Measurements from ENCODE around the gene UACA.

Gene UACA

DNA sequence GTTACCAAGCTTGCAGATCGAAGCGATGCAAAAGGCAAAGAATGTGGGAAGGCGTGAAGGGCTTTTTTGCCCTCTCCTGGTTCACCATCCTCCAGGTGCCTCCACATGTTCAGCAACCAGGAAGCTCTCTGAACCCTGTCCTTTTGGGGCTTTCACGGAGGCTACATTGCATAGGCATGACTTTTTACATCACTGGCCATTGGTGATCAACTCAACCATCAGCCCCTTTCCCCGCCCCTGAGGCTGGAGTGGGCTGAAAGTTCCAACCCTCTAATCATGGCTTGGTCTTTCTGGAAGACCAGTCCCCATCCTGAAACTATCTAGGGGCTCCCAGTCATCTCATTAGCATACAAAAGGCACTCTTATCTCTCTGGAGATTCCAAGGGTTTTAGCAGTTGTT lies 52.6 kb downstream of the UACA start:
- in situ Hi-C loops (cut with MboI; ENCODE audit: low sequenced_read_pairs) = no loop called here

DNA sequence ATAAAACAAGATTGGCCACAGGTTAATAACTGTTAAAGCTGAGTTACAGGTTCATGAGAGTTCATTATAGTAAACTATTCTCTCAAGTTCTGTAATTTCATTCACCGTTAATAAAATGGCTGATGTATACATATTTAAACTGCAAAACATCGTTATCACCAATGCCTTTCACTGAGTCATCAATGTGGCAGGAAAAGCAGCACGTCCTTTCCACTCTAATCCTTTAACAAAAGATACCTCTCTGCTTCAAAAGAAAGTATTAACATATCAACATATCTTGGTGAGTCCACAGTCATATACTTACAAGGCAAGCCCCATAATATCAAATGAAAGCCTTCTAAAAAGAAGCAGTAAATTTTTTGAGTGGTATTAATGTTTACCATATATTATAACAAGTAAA lies 54.5 kb downstream of the UACA start:
- in situ Hi-C loops (cut with MboI; ENCODE audit: low sequenced_read_pairs) = no loop called here

GRCh38 chr15:70707686-70708300 lies 55.6 kb downstream of the UACA start:
- in situ Hi-C loops (cut with MboI; ENCODE audit: low sequenced_read_pairs) = no loop called here

GRCh38 chr15:70704731-70705130 lies 58.6 kb downstream of the UACA start:
- in situ Hi-C loops (cut with MboI; ENCODE audit: low sequenced_read_pairs) = no loop called here

- in situ Hi-C loops (cut with MboI; ENCODE audit: low sequenced_read_pairs) = no loop called here
Observed at GRCh38 chr15:70704166-70704565, 59.2 kb downstream of the UACA start.

DNA sequence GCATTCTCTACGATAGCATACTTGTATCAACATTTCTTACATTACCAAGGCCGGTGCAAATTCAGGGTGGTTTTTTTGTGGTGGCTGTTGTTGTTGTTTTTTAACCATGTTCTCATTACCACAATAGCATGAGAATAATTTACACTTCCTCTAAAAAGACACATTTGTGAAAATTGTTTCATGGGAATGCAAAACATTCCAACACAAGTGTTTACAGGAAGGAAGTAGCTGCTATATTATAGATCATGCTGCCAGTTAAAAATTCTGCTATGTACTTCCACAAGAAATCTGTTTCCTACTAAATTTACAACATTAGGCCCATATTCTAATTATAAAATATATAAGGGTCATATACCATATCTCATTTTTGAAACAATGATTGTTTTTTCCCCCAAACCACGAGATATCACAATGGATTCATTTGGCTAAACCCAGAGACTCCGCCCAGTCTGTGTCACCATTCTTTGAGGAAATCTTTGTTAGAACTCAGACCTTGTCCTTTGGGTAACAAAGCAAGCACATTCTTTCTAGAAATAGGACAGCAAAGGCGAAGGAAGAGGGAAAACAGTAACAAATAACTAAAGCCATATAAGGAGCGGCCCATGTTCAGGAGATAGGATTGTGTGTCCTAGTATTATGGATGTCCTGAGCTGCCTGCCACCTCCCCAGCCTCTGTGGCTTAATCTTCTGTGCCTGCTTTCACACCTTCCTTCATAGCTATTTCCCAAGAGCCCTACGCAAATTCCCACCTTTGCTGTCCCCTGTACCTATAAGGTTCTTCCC lies 60.1 kb downstream of the UACA start:
- in situ Hi-C loops (cut with MboI; ENCODE audit: low sequenced_read_pairs) = no loop called here

- in situ Hi-C loops (cut with MboI; ENCODE audit: low sequenced_read_pairs) = no loop called here
Observed at GRCh38 chr15:70702584-70702983, 60.8 kb downstream of the UACA start.

GRCh38 chr15:70701891-70702568 lies 61.3 kb downstream of the UACA start:
- in situ Hi-C loops (cut with MboI; ENCODE audit: low sequenced_read_pairs) = no loop called here

- in situ Hi-C loops (cut with MboI; ENCODE audit: low sequenced_read_pairs) = no loop called here
Observed at GRCh38 chr15:70701171-70701570, 62.2 kb downstream of the UACA start.

- in situ Hi-C loops (cut with MboI; ENCODE audit: low sequenced_read_pairs) = loop anchor here (25.0 kb wide), 2 partner anchors 112 to 737 kb away; no protein-coding TSS in a partner anchor
Observed at GRCh38 chr15:70699890-70700289, 63.5 kb downstream of the UACA start.

GRCh38 chr15:70698836-70699390 lies 64.4 kb downstream of the UACA start:
- in situ Hi-C loops (cut with MboI; ENCODE audit: low sequenced_read_pairs) = loop anchor here (25.0 kb wide), 2 partner anchors 113 to 738 kb away; no protein-coding TSS in a partner anchor

GRCh38 chr15:70698426-70698825 lies 64.9 kb downstream of the UACA start:
- in situ Hi-C loops (cut with MboI; ENCODE audit: low sequenced_read_pairs) = loop anchor here (25.0 kb wide), 2 partner anchors 114 to 739 kb away; no protein-coding TSS in a partner anchor

- in situ Hi-C loops (cut with MboI; ENCODE audit: low sequenced_read_pairs) = loop anchor here (25.0 kb wide), 2 partner anchors 122 to 747 kb away; no protein-coding TSS in a partner anchor
Observed at GRCh38 chr15:70690491-70691276, 72.7 kb downstream of the UACA start.

GRCh38 chr15:70690021-70690420 lies 73.3 kb downstream of the UACA start:
- in situ Hi-C loops (cut with MboI; ENCODE audit: low sequenced_read_pairs) = loop anchor here (25.0 kb wide), 2 partner anchors 122 to 747 kb away; no protein-coding TSS in a partner anchor

DNA sequence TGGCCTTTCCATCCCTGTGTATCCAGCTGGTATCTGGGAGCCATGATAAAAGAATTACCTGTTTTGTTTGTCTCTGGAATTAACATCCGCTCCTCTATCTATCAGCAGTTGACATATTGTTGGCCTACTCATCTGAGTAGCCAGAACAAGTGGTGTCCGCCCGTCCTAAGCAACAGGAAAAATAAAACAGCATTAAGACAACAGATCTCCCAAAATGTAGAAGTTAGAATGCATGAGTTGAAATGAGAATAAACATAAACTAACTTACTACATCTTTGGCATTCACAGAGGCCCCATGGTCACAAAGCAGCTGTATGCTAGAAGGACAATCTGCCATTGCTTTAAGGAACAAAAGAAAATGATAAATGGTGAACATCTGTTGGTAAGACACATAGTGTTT lies 75.9 kb downstream of the UACA start:
- in situ Hi-C loops (cut with MboI; ENCODE audit: low sequenced_read_pairs) = loop anchor here (25.0 kb wide), 2 partner anchors 125 to 750 kb away; no protein-coding TSS in a partner anchor

- in situ Hi-C loops (cut with MboI; ENCODE audit: low sequenced_read_pairs) = loop anchor here (25.0 kb wide), 2 partner anchors 131 to 756 kb away; no protein-coding TSS in a partner anchor
Observed at GRCh38 chr15:70680817-70681216, 82.5 kb downstream of the UACA start.

GRCh38 chr15:70679919-70680231 lies 83.5 kb downstream of the UACA start:
- in situ Hi-C loops (cut with MboI; ENCODE audit: low sequenced_read_pairs) = loop anchor here (25.0 kb wide), 2 partner anchors 132 to 757 kb away; no protein-coding TSS in a partner anchor

GRCh38 chr15:70672081-70672480 lies 91.3 kb downstream of the UACA start:
- in situ Hi-C loops (cut with MboI; ENCODE audit: low sequenced_read_pairs) = no loop called here

- in situ Hi-C loops (cut with MboI; ENCODE audit: low sequenced_read_pairs) = no loop called here
Observed at GRCh38 chr15:70670680-70671079, 92.7 kb downstream of the UACA start.

DNA sequence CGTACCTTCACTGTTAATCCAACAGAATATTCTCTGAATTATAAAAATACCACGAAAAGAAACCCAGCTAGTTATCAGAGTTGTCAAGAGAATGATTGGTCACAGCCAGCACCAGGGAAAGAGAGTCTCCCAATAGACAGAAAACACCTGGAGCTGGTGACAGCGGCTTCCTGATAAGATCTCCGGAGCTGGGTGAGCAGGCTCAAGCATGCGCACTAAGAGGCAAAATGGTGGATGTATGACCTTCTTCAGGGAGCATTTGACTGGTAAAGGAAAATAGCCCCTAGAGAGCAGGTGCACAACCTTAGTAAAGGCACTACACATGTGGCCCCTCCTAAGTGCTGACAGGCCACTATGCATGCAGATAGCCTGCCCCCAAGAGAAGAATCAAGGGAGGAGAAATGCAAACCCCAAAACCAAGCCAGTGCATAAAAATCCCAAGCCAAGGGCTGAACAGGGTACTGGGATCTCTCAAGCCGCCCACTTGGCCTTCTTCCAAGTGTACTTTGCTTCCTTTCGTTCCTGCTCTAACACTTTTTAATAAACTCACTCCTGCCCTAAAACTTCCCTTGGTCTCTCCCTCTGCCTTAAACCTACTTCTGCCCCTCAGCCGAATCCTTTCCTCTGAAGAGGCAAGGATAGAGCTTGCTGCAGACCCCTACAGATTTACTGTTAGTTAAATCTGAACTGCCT lies 93.2 kb downstream of the UACA start:
- in situ Hi-C loops (cut with MboI; ENCODE audit: low sequenced_read_pairs) = no loop called here
